DMS53 treated with DMSO at 0.1 percent for 48 hours (cell line): ENCODE measurements around the gene YAP1.

Experiments used
- DNase-seq: peaks from one replicate; lab custom pipeline; 2025; ENCODE audit not compliant: unreplicated experiment; lab: John Stamatoyannopoulos, UW

The YAP1 gene

DNA sequence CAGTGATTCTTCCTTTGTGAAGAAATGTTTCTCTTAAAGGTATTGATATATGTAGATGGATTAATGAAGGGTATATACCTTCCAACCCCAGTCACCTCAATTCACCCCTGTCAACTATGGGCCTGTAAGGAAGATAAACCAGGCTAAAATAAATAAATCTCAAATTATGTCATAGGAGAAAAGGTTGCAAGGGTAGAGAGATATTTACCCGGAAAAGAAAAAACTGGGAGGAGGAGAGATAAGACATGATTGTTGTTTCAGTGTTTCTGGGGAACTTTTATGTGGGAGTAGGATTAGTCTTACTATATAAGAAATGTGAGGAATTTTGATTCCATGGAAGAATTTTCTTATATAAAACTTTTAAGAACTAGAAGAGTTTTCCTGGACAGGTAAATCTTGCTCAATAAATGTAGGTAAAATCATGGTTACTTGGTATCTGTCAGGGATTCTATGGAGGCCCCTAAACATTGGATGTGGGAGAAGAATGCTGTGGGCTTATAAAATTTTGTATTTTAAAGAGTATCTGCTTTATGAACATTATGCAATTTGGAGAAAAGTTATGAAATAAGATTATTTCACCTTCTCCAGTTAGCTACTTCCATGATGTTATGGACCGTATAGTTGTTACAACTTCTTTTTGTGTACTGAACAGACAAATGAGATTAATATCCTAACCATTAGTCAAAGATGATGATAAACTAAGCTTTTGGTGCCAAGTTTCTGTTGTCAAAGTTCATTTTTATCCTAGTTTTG is 6.4 kb downstream of the YAP1 start:
- no peak for DNase-seq

DNA sequence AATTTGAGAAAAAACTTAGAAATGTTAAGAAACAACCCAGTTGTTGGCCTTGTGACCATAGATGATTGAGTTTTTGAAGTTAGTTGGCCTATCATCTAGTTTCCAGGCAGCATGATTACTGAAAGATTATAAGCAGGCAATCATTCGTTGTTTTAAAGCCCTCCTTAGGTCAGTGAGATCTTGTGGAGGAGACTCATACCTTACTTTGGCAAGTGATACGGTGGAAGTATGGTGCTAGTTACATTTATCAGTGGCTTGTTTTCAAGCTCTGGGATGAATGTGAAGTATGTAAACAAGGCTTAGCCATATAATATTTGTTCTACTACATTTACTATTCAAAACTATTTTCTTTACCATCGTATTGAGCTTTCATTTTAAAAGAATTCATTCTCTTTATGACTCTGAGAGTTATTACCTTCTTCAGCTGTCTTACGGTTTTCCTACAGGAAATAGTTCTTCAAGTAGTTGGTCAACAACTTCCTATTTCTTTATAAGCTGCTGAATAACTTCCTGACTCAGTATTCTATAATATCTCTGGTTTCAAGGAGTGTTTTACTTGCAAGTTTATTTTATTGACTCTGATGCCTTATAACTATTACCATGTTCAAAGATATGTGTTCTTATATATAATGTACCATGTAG is 7.3 kb downstream of the YAP1 start:
- no peak for DNase-seq

DNA sequence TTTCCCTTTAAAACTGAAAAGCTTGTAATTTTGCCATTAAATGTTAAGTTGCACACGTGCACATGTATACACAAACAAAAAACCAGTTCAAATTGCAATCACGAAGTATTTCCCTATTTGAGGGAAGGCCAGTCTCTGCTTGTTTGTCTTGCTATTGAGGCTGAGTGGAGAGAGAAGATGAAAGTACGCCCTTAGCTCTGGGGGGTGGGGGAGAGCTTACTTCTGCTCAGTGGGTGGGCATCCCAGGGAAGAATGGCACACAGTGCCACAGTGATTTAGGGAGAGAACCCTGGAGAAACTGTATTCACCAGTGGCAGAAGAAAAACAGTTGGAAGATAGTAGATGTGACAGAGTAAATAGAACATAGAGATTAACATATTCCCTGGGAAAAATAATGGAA is 8.7 kb downstream of the YAP1 start:
- peak; percentile 20 for DNase-seq

DNA sequence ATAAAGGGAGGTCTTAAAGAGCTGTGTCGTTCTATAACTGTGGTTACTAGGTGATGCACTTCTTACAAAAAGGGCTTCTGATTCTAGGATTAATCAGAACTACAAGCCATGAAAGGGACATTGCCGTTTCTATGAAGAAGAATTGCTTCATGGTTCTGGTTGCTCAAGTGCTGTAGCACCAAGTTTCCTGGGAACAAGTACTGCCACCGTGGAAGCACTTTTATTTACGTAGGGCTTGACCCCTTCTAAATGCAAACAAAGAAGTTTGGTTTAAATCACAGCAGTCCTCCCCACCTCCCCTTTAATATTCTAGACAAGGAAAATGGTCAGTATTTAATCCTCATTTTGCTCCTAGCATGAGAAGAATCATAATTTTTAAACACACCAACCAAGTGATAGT is 9.8 kb downstream of the YAP1 start:
- peak; percentile 49 for DNase-seq

DNA sequence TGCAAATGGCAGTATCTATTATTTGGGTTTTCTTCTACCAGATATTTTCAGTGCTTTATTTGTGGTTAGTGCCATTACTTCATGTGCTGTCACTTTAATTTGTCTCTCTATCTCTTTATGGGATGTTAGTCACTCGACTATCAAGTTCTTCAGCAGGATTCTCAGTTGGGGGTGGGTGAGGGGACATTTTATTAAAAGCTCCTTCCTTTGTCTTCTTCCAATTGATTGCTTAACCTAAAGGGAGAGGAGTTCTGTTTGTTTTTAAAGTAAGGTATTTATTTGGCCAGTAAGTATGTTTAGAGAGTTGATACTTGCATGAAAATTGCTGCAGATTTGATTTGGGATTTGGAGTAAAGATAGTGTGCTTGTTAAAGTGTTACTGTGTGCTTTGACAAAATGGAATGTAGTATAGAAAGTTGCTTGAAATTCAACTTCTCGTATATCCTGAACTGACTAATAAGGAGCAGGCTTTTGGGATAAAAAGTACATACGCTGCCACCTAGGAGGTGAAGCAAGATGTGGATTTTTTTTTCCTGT is 10.3 kb downstream of the YAP1 start:
- DNase-seq, result no peak

DNA sequence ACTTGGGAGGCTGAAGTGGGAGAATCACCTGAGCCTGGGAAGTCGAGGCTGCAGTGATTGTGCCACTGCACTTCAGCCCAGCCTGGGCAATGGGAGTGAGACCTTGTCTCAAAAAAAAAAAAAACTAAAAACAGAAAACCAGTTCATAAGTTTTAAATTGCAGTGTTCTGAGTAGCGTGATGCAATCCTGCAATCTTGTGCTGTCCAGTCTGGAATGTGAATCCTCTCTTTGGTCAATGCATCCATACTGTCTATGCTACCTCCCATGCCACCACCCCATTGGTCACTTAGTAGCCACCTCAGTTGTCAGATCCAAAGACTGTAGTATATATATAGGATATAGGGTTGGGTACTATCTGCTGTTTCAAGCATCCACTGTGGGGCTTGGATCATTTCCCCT is 11.1 kb downstream of the YAP1 start:
- DNase-seq, result no peak

DNA sequence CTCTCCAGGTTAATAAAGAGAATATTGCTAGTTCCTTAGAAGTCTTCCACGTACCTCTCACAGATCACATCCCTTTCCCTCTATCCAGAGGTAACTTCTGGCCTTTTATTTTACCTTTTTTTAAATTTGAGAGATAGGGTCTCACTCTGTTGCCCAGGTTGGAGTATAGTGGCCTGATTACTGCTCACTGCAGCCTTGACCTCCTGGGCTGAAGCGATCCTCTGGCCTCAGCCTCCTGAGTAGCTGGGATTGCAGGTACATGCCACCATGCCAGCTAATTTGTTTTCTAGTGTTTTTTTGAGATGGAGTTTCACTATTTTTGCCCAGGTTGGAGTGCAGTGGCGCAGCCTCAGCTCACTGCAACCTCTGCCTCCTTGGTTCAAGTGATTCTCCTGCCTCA is 24.4 kb downstream of the YAP1 start:
- DNase-seq, result no peak

DNA sequence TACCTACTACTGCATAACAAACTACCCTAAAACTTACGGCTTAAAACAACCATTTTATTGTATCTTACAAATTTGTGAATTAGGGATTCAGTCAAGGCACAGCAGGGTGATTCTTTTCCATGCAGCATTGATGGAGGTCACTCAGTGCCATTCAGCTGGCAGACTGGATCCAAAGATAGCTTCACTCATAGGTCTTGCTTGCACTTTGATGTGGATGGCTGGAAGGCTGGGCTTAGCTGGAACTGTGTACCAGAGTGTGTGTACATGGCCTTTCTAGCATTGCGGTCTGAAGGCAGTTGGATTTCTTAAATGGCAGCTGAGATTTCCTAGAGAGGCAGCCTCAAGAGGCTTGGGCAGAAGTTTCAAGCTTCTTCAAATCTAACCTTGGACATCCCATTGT is 25.0 kb downstream of the YAP1 start:
- DNase-seq, result no peak

DNA sequence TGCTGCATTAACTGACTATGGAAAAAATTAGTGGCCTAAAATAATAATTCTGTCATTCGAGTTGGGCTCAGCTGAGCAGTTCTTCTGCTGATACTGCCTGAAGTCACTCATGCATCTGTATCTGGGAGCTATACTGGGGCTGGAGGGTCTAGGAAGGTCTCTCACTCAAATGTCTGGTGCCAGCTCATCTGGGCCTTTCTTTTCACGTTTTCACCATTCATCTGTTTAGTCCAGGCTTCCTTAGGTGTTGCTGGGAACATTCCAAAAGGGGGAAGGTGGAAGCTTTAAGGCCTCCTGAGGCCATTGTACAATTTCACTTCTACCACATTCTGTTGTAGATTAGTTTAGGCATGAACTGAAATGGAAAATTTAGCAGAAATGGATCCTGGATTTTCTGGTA is 28.0 kb downstream of the YAP1 start:
- DNase-seq, result no peak

DNA sequence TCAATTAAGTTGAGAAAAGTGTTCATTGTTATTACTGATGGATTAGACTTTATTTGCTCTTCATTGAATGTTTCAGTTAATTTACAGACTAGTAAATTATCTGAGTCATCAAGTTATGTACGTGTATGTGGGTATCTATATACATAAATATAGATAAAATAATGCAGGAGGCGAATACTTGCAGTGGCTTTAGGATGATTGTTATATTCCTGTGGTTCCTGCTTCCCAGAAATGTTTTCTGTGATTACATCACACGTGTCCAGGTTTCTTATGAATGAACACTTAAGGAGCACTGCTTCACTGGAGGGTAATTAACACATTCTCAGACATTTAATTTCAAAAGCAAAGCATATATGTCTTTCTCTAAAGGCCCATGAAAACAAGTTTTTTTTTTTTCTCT is 28.4 kb downstream of the YAP1 start:
- DNase-seq, result no peak

DNA sequence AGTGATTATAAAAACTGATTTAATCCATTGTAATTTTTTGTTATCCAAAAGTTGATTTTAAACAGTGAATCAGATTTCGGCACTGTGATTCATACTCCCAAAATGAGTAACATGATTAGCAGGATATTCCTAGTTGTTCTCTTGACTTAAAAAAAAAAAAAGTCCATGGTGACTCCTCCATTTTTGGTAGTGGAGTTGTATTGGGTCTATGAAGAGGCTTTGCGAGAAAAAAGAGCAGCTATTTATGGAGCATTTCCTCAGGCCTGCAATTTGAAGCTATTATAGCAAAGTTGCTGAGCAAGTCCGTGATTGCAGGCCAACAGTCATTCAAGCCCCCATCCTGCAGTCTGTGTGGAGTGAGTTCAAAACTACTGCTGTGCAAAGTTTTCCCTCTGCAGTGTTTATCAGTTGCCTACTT is 28.8 kb downstream of the YAP1 start:
- DNase-seq, result no peak

DNA sequence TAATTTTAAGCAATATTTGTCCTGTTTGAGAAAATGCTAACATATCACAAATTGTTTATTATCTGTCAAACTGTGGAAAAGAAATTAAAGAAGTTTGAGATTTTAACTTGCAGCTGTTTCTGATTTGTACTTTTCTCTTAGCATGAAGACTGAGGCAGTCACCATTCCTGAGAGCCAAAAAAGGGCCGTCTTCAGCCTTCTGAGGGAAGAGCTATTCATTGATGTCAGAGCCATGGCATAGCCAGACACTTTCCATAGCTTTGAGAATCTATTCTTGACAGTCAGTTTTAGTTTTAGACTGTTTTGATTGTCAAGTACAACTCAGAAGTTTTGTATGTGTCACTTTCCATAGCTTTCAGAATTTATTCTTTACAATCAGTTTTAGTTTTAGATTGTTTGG is 32.1 kb downstream of the YAP1 start:
- no peak for DNase-seq

DNA sequence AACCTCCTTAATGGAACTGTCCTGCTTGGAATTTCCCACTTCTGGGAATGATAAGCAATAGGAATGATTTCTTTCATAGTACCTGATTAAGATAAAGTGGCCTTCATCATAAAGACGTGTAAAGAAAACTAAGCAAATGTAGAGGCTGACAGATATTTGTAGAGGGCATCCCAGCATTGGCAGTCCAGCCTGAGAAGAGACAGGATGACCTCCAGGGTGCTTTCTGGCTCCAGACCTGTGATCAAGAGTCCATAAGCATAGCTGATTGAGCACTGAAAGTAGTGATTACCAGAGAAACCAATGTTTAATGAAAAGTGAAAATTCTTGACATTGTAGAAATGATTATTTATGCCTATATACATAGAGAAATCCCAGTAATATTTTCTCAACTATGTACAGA is 33.6 kb downstream of the YAP1 start:
- DNase-seq, result no peak

DNA sequence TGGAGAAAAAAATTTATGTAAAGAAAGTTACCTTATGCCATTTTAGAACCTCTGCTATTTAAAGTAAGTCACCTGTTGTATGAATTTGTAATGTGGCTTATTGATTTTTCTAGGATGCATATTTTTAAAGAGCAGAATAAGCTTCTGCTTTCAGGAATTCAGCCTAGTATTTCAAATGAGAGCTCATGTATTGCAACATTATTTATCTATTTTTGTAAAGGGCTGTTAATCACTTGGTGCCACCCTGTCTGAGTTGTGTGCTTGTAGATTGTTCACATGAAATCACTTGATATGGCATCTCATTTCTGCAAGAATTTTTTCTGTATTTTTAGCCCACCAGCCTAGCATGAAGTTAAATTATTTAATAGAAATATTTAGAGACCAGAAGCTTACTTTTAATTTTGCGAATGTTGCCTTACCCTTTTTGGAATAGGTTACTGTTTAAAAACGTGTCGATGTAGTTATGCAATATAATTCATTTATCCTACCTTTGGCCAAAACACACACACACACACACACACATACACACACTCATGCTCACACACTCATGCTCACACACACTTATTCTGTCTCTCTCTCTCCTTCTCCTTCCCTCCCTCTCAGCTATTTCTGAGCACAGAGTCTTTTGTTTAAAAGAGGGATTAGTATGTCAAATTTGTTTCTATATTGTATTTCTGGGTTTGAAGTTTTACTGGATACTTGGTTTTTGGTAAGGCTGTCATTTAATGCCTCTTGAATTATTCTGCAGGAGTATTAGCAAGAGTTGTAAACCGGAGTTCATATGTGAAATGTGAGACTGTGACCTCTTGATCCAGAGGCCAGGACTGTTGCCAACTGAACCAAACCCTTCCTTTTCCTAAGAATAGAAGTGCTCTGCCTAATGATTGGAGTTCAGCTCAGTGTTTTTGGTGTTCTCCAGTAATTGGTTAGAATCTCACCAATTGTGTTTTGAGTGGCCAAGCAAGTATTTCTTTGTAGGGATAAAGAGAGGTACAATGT is 34.4 kb downstream of the YAP1 start:
- no peak for DNase-seq

DNA sequence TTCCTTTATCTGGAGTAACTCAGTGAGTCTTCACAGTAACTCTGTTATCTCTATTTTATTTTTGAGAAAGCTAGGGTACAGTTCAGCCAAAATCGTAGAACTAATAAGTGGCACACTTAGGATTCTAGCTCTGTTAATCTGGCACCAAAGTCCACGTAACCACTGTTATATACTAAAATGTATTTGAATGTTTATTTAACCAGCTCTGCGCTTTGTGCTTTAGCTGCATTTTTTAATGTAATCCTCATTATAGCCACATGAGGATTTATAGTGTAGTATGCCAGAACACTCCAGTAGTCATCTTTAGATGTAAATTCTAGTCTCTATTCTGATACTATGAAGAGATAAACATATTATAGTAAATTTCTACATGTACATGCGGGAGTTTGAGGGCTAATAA is 36.8 kb downstream of the YAP1 start:
- DNase-seq, result no peak

DNA sequence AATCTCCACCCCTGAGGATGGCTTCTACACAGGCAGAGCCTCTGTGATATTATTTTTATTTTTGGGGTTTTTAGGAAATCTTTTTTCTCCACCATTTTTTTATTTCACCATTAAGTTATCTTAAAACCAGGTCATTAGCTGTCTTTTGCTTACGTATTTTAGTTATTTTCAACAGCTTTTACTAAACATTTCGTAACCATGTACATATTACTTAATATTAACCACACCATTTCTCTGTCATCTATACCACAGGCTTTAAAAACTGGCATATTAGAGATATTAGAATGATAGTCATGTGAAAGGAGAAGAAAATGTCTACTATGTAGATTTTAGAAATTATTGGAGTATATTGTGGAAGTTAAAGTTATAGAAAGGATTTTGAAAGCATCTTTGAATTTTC is 37.4 kb downstream of the YAP1 start:
- no peak for DNase-seq

DNA sequence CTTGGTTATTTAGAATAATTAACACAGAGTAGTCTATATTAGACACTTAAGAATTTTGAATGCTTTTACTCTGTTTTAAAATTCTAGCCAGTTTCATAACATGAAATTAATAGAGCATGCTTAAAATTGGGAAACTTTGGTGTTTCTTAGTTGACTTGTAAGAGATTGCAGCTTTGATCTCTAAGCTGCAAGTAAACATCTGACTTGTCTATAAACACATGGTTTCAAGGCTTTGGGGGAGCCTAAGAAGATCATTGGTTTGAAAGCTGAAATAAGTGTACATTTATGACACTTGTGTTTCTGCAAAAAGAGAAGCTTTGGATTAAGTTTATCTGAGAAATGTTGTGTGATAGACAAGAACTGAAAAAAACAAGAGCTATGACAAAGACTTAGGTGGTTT is 37.8 kb downstream of the YAP1 start:
- no peak for DNase-seq

DNA sequence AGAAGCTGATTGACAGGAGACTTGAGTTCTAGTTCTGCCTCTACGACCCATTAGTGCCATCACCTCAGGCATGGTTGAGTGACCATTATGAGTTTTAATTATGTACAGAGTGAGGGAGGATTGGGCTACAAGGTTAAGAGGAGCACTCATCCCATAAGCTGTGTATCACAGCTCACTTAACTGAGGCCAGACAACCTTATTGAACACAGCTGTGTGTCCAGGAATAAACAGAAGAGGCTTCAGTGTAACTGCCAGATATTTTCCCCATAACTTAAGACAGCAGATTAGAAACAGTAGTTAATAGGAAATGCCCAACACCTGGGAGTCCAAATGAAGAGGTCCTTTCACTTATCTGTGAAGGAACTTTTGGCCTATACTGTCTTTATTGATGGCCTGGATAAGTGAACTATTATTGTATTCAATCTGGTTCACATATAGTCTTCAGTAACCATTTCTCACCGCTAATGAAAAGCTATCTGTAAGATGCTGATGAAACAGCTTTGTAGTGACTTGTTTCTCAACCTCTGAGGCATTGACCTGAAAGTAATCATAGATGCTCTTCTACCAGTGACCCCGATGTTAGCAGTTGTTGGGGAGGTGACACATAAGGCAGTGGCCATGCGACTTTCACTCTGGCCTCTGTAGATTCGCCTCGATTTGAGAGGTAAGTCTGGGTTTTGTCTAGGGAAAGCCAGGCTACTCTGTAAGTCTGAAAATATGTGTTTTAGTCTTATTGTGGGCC is 41.7 kb downstream of the YAP1 start:
- no peak for DNase-seq

DNA sequence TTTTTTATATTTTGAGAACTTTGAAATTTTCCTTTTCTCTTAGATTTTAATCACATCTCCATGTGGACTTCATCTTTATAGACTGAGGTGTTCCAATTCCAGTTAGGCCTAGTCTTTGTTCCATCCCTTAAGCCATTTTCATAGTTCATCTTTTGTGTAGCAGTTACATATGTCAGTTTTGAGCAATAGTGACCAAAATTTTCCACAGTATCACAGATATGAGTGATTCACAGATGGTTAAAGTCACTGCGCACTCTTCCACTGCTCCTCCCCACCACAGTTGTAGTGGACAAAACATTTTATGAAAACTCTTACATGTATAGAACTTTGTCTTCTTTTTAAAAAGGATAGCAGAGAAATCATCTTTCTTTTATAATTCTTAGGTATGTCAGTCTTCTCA is 42.8 kb downstream of the YAP1 start:
- no peak for DNase-seq

DNA sequence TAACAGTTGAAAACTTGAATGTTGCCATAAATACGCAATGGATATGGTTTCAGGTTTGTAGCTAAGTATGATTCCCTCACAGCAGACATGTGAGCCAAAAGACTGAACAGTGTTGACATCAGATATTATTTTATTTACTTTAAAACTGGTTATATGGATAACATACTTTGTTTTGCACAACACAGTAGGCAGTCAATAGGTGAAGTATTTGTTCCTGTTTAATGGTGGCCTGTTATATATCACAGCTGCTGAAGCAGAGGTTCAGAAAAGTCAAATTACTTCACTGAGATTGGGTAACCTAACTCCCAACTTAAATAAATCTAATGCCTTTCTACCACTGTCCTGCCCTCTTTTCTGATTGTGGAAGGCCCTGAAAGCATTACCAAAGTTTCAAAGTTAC is 44.6 kb downstream of the YAP1 start:
- peak; percentile 78 for DNase-seq

DNA sequence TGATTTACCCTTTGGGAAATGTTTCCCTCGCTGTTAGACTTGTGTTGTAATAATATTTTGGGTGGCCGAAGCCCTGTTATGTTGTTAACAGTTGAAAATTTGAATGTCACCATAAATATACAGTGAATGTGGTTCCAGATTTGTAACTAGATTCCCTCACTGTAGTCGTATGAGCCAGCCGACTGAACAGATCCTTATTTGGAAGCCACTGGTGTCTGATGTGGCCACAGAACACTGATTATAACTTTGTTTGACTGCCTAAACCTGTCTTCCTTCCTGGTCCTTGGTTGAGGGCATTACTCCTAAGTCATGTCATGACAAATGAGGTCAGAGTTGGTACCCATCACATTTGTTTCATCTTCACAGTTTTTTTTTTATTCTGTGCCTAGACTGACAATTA is 45.4 kb downstream of the YAP1 start:
- no peak for DNase-seq
